Measurements from ENCODE around the gene GSTM5. TPM values are rescaled to one million over a fixed set of nuclear protein-coding genes. Genes with fewer than 3 reads are reported as not detected.
"Not testable (repeated sequence)": the region's sequence is repeated elsewhere in the genome, so short reads cannot be mapped to it uniquely, and the experiment has no call there.

GSTM5 gene
- 4.4 TPM for total RNA-seq

GRCh38 chr1:109711593-109712320, at the start of gene GSTM5:
Gene GSTM5, plus strand, starts transcription at chr1:109712251. Its CDS starts 62 bp downstream, at chr1:109712313.
- peak; percentile 54 for DNase-seq

DNA sequence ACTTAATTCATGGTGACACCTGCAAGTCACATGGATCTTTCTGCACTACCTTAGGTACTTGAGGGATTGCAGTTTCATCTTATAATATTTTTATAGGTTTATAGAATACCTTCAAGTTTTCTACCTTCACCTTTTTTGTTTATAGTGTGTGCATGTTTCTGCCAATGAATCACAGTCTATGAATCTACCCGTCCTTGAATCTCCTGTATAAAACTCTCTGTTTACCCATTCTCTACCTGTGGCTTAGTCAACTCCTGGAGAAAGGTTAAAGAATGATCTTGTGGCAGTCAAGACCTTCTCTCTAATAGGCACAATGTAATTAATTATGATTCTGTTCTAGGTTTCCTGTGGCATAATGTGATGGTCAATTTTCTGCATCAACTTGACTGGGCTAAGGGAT, 47.4 kb upstream of the GSTM5 start:
- DNase-seq = no peak

- peak; percentile 97 for DNase-seq
Observed at GRCh38 chr1:109667452-109668122, 44.5 kb upstream of the GSTM5 start, which contains the start of gene GSTM2. Gene GSTM2, plus strand, starts transcription at chr1:109668057. Its CDS starts 59 bp downstream, at chr1:109668116.

DNA sequence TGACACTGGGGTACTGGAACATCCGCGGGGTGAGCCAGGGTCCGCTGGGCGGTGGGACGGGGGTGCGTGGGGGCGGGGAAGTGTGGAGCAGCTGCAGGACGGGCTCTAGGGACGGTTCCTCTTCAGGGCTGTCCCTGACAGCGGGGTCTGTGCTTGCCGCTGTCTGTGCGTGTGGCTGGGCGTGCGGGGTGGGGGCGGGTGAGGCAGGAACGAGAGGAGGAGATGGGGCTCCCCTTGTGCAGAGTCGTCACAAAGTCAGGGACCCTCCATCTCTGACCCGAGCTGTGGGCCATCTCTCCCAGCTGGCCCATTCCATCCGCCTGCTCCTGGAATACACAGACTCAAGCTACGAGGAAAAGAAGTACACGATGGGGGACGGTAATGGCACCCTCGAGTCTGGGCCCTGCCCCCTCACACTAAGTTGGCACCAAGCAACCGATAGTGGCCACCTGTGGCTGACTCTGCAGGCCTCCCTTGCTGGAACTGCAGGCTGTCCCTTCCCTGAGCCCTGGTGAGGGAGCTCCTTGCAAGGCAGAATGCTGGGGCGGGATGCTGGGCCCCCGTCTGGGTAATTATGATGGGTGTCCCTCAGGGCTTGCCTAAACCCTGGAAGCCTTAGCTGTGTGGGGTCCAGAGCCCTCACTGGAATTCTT, 43.8 kb upstream of the GSTM5 start:
- peak; percentile 33 for DNase-seq

DNA sequence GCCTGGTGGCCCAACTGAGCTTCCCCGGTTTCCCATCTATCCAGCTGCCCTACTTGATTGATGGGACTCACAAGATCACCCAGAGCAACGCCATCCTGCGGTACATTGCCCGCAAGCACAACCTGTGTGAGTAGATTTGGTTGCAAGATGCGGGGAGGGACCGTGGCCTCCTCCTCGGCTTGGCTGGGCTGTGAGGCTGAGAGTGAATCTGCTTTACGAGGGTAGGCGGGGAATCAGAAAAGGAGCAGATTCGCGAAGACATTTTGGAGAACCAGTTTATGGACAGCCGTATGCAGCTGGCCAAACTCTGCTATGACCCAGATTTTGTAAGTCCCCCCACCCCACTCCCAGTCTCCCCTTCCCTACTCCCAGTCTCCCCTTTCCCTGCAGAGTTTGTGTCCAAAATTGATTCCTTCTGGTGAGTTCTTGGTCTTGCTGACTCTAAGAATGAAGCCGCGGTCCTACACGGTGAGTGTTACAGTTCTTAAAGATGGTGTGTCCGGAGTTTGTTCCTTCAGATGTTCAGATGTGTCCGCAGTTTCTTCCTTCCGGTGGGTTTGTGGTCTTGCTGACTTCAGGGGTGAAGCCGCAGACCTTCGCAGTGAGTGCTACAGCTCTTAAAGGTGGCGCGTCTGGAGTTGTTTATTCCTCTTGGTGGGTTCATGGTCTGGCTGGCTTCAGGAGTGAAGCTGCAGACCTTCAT, 42.7 kb upstream of the GSTM5 start:
- no peak for DNase-seq

GRCh38 chr1:109669949-109670302, 42.1 kb upstream of the GSTM5 start:
- DNase-seq = not testable (repeated sequence)

- DNase-seq = peak; percentile 0
Observed at GRCh38 chr1:109671067-109671466, 41.0 kb upstream of the GSTM5 start.

GRCh38 chr1:109673861-109674260, 38.2 kb upstream of the GSTM5 start:
- not testable (repeated sequence) for DNase-seq

DNA sequence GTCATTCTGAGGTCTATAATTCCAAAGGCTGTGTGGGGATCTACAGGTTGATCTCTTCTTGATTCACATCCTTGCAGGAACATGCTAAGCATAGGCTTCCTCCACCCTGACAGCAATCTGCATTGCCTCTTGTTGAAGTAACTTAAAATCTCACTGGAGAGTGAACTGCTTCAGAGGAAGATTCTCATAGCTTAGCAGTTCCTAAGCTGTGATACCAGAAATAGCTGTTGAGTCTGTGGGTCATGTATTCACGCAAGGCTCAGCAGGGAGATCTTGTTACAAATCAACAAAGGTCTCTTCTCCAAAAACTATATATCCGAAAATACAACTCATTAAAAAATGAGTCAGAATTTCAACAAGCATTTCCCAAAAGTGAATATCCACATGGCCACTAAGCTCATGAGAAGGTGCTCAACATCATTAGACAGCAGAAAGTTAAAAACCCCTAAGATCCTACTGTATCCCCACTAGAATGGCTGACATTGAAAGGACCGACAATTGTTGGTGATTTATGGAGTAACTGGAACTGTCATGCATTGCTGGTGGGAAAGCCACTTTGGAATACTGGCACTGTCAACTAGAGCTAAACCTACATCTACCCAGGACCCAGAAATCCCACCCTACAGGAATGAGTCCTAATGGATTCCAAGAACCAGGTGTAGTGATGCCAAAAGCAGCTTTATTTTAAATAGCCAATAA, 35.2 kb upstream of the GSTM5 start:
- DNase-seq = peak; percentile 5

GRCh38 chr1:109677459-109677858, 34.6 kb upstream of the GSTM5 start:
- DNase-seq = peak; percentile 0

DNA sequence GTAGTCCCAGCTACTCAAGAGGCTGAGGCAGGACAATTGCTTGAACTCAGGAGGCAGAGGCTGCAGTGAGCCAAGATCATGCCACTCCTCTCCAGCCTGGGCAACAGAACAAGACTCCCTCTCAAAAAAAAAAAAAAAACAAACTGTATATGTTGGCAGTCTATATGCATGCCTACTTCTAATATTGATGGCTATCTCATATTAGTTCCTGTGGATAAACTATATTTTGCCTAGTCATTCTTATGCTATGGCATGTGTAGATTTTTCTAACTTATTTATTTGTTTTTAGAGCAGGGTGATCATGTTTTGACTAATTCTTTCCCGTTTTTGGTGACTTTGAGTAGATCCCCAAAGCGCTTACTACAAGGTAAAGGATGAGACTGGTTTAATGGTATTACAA, 33.4 kb upstream of the GSTM5 start:
- DNase-seq = not testable (repeated sequence)

DNA sequence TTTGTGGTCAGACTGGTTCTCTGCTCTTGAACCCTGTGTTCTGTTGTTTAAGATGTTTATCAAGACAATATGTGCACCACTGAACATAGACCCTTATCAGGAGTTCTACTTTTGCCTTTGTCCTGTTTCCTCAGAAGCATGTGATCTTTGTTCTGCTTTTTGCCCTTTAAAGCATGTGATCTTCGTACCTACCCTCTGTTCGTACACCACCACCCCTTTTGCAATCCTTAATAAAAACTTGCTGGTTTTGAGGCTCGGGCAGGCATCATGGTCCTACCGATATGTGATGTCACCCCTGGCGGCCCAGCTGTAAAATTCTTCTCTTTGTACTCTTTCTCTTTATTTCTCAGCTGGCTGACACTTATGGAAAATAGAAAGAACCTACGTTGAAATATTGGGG, 27.3 kb upstream of the GSTM5 start:
- not testable (repeated sequence) for DNase-seq

DNA sequence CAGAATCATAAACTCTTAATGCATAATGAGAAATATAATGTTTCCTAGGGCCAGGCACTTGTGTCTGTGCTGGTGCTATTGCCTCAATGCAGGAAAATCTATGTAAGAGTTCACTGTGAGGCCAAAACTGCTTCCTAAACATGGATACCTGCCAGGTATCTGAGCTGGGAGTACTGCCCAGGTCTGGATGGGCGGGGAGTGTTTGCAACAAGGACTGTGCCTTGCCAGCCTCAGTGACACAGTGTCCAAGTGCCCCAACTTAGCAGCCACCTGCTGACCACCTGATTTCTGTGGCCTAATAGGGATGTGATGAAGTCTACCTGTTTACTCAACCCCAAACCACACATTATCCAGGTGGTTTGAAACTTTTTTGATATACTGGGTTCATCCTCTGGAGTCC, 26.7 kb upstream of the GSTM5 start:
- not testable (repeated sequence) for DNase-seq

DNA sequence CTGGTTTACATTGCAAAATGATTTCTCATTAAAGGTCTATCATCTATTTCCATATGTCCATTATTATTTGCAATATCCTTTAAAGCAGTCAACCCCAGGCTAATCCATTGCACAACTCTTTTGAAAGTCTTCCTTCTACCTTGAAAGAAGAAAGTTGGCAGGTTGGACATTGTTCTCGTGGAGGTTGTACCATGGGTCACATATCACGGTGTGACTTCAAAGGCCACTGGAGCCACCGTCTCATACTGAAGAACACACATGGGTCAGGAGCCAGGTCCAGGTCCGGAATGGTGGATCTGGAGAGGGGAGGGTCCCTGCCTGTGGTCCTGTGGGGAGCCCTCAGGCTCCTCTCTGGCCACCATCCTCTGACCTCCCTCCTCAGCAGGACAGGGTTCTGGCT, 26.2 kb upstream of the GSTM5 start:
- DNase-seq = not testable (repeated sequence)

DNA sequence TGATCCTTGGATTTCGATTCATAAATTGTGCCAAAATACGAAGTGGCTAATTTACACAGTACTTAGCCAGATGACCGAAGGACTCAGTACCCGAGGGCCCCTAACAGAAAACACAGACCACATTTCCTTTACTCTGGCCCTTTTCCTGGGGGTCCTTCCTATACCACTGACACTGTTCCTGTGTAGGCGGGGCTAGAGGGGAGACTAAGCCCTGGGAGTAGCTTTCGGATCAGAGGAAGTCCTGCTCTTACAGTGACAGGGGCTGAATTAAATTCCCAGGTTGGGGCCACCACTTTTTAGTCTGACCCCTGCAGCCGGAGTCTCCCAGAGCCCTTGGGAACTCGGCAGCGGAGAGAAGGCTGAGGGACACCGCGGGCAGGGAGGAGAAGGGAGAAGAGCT, 24.9 kb upstream of the GSTM5 start:
- not testable (repeated sequence) for DNase-seq

DNA sequence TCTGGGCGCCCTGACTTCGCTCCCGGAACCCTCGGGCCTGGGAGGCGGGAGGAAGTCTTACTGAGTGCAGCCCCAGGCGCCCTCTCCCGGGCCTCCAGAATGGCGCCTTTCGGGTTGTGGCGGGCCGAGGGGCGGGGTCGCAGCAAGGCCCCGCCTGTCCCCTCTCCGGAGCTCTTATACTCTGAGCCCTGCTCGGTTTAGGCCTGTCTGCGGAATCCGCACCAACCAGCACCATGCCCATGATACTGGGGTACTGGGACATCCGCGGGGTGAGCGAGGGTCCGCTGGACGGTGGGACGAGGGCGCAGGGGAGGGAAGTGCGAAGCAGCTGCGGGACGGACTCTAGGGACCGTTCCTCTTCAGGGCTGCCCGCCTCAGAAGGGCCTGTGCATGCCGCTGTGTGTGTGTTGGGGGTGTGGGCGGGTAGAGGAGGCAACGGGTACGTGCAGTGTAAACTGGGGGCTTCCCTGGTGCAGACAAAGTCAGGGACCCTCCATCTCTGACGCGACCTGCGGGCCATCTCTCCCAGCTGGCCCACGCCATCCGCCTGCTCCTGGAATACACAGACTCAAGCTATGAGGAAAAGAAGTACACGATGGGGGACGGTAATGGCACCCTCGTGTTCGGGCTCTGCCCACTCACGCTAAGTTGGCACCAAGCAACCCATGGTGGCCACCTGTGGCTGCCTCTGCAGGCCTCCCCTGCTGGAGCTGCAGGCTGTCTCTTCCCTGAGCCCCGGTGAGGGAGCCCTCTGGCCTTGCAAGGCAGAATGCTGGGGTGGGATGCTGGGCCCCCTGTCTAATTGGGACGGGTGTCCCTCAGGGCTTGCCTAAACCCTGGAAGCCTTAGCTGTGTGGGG, 24.2 kb upstream of the GSTM5 start, which contains the start of gene GSTM1:
Gene GSTM1, plus strand, starts transcription at position 177 of the 859 bp plus-strand sequence. Its CDS starts 57 bp downstream, at position 234.
- no peak for DNase-seq

DNA sequence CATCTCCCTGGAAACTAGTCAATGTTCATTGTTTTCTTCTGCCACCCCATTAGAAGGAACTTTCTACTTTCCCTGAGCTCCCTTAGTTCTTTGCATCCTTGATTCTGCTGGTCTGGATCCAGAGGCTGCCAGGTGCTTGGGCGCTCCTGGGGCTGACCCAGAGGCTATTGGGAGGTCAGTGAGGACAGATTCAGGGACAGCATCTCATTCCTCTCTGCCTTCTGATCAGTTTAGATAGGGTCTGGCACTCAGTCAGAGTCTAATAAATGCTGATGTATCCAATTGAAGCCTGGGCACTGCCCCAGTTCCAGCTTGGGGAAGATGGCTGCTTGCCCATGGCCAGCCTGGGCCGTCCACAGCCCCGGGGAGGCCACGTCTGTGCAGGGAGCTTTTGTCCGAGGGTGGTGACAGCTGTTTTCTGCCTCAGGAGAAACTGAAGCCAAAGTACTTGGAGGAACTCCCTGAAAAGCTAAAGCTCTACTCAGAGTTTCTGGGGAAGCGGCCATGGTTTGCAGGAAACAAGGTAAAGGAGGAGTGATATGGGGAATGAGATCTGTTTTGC, 22.1 kb upstream of the GSTM5 start:
- DNase-seq = no peak

DNA sequence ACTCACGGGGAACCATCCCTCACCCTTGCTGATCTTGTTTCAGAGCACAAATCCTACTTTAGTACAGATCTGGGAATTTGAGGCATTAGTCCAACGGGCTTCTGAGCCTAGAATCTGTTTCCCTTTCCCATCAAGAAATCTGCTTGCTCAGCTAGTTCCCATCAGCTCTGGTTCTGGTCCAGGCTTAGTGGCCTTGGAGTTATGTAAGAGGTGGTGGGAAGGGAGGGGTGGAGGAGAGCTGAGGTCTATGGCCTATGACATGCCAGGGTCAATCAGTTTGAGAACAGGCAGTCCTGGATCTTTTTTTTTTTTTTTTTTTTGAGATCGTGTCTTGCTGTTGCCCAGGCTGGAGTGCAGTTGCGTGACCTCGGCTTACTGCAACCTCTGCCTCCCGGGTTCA, 20.3 kb upstream of the GSTM5 start:
- no peak for DNase-seq

GRCh38 chr1:109694400-109694799, 17.7 kb upstream of the GSTM5 start:
- not testable (repeated sequence) for DNase-seq

- not testable (repeated sequence) for DNase-seq
Observed at GRCh38 chr1:109695138-109695537, 16.9 kb upstream of the GSTM5 start.

Measured in tongue (tissue), 2 donors.